ENCODE data around the gene COL18A1.

Gene COL18A1

DNA sequence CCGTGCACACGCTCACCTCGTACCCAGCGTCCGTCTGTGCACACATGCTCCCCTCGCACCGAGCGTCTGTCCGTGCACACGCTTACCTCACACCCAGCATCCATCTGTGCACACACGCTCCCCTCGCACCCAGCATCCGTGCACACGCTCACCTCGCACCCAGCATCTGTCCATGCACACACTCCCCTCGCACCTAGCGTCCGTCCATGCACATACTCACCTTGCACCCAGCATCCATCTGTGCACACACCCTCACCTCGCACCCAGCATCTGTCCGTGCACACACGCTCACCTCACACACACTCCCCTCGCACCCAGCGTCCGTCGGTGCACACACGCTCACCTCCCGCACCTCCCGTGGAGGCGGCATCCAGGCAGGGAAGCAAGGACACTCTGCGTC is 24.4 kb upstream of the COL18A1 start:
- Histone ChIP-seq H3K4me3 (ENCODE audit: severe bottlenecking) (no peak overlapping the region), H3K36me3 (ENCODE audit: low read depth) (no peaks in the 10 kb centered on the region), H3K4me1 (ENCODE audit: insufficient read depth, poor library complexity, severe bottlenecking) (no peaks in the 10 kb centered on the region), H3K27me3 (ENCODE audit: insufficient read depth, poor library complexity, severe bottlenecking) (no peaks in the 10 kb centered on the region), H3K9me3 (ENCODE audit: severe bottlenecking) (no peaks in the 10 kb centered on the region), H3K27ac (ENCODE audit: poor library complexity, severe bottlenecking) (no peak overlapping the region)
- no peak for DNase-seq (ENCODE audit: low spot score)
- TF ChIP-seq, protein P1, sequence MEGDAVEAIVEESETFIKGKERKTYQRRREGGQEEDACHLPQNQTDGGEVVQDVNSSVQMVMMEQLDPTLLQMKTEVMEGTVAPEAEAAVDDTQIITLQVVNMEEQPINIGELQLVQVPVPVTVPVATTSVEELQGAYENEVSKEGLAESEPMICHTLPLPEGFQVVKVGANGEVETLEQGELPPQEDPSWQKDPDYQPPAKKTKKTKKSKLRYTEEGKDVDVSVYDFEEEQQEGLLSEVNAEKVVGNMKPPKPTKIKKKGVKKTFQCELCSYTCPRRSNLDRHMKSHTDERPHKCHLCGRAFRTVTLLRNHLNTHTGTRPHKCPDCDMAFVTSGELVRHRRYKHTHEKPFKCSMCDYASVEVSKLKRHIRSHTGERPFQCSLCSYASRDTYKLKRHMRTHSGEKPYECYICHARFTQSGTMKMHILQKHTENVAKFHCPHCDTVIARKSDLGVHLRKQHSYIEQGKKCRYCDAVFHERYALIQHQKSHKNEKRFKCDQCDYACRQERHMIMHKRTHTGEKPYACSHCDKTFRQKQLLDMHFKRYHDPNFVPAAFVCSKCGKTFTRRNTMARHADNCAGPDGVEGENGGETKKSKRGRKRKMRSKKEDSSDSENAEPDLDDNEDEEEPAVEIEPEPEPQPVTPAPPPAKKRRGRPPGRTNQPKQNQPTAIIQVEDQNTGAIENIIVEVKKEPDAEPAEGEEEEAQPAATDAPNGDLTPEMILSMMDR (IDR thresholded peaks at IDR 0.05; ENCODE audit: poor library complexity, severe bottlenecking) = no peak
- ATAC-seq (ENCODE audit: low read depth) = no peak

DNA sequence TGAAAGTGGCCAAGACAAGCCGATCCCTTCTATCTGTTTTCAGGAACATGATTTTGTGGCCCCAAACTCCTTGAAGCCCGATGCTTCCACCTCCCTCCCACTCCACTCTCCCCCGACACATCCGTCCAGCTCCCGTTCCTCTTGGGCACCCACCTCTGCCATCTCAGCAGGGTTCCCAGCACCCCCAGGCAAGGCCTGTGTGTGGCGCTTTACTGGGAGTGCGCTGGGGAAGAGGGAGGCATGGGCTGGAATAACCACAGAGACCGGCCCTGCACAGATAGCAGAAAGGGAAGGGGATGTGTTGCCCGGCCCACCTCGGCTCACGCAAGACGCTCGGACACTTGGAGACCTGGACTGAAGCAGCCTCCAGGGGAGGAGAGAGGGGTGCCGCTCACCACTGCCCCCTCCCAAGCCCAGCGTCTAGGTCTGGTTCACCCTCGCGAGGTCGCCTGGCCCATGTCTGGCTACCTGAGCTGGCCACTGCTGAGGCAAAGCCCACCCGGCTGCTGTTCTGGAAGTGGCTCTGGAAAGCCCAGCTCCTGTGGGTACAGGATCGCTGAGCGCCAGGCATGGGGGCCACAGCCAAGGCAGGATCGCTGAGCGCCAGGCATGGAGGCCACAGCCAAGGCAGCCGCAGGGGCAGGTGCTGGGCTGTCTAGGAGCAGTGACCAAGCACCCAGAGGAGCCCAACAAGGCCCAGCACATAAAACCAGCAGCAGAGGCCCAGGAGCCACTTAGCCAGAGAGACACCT is 23.8 kb upstream of the COL18A1 start:
- ATAC-seq (ENCODE audit: low read depth) = no peak
- no peaks in the 10 kb centered on the region for H3K27me3 ChIP-seq (ENCODE audit: insufficient read depth, poor library complexity, severe bottlenecking)
- H3K4me1 ChIP-seq (ENCODE audit: insufficient read depth, poor library complexity, severe bottlenecking) = no peaks in the 10 kb centered on the region
- H3K9me3 ChIP-seq (ENCODE audit: severe bottlenecking) = no peaks in the 10 kb centered on the region
- H3K4me3 ChIP-seq (ENCODE audit: severe bottlenecking) = no peak overlapping the region
- H3K36me3 ChIP-seq (ENCODE audit: low read depth) = no peaks in the 10 kb centered on the region
- peak; percentile 47 for DNase-seq (ENCODE audit: low spot score)
- TF ChIP-seq, protein P1 (IDR thresholded peaks at IDR 0.05; ENCODE audit: poor library complexity, severe bottlenecking) = no peak
- no peak overlapping the region for H3K27ac ChIP-seq (ENCODE audit: poor library complexity, severe bottlenecking)

DNA sequence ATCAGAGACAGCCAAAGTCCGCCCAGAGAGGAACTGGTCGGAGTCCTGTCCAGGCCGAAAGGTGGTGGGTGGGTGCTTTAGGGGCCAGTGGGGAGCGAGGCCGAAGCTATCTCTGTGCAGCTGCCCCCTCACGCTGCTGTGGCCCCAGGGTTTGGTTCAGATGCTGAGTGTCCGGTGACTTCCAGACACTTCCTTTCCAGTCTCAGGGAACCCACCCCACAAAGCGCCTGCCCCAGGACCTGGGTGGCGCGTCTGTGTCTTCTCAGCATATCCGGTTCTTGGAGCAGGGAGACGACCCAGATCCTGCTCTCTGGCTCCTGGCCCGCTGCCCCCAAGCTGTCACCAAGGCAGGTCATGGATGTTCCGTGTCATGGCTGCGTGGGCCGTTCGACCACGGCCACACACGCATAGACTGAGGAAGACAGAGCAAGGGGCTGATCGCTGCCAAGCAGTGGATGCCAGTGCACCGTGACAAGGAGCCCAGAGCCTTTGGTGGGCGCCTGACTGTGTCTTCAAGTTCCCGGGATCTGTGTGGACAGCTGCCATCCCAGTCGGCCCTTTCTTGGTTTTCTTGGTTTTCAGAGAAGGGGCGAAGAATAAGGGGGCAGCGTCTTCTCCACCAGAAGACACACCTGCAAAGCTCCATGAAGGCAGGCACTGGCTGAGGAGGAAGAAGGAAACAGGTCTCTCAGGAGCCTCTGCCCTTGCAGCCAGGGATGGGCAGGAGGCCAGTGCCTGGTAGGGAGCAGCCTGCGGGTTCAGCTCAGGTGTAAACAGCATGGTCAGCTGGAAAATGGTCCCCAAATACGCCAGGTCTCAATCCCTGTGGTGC is 22.9 kb upstream of the COL18A1 start:
- no peaks in the 10 kb centered on the region for H3K36me3 ChIP-seq (ENCODE audit: low read depth)
- no peak overlapping the region for H3K4me3 ChIP-seq (ENCODE audit: severe bottlenecking)
- TF ChIP-seq, protein P1 (IDR thresholded peaks at IDR 0.05; ENCODE audit: poor library complexity, severe bottlenecking) = no peak
- H3K27me3 ChIP-seq (ENCODE audit: insufficient read depth, poor library complexity, severe bottlenecking) = no peaks in the 10 kb centered on the region
- H3K4me1 ChIP-seq (ENCODE audit: insufficient read depth, poor library complexity, severe bottlenecking) = no peaks in the 10 kb centered on the region
- ATAC-seq (ENCODE audit: low read depth) = no peak
- H3K9me3 ChIP-seq (ENCODE audit: severe bottlenecking) = no peaks in the 10 kb centered on the region
- H3K27ac ChIP-seq (ENCODE audit: poor library complexity, severe bottlenecking) = no peak overlapping the region
- DNase-seq (ENCODE audit: low spot score) = peak; percentile 40

DNA sequence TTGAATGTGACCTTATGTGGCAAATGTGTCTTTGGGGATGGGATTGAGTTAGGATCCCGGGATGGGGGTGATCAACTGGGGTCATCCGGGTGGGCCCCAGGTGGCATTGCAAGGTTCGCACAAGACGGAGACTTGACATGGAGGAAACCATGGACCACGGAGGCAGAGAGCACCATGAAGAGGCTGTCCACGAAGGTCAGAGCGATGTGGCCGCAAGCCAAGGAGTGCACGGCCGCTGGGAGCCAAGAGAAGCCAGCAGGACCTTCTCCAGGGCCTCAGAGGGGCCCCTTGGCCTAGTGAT is 22.3 kb upstream of the COL18A1 start:
- no peaks in the 10 kb centered on the region for H3K27me3 ChIP-seq (ENCODE audit: insufficient read depth, poor library complexity, severe bottlenecking)
- no peak for ATAC-seq (ENCODE audit: low read depth)
- no peak overlapping the region for H3K4me3 ChIP-seq (ENCODE audit: severe bottlenecking)
- H3K4me1 ChIP-seq (ENCODE audit: insufficient read depth, poor library complexity, severe bottlenecking) = no peaks in the 10 kb centered on the region
- peak; percentile 51 for DNase-seq (ENCODE audit: low spot score)
- no peaks in the 10 kb centered on the region for H3K36me3 ChIP-seq (ENCODE audit: low read depth)
- no peaks in the 10 kb centered on the region for H3K9me3 ChIP-seq (ENCODE audit: severe bottlenecking)
- no peak overlapping the region for H3K27ac ChIP-seq (ENCODE audit: poor library complexity, severe bottlenecking)
- TF ChIP-seq, protein P1 (IDR thresholded peaks at IDR 0.05; ENCODE audit: poor library complexity, severe bottlenecking) = no peak
